ENCODE measurements around the gene RPL11.
A peak's percentile ranks its signal among the peaks of the same experiment; 100 is the strongest.

RPL11 gene

DNA sequence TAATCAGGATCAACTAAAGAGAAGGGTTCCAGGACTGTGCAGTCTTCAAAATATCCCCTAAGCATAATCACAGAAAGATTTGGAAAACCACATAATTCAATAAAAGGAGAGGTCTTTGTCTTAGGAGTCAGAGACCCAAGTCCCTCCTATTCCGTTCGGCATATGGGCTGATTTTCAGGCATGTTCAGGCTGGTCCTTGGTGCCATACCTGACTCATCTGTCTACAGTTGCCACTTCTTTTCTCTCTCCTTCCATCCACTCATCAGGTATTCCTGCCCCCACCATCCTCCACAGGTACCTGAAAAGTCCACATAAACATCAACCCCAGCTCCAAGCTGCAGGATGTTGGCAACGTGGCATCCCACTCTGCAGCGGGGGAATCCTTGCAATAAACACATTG, 29.7 kb upstream of the RPL11 start:
- POLR2A ChIA-PET = no interaction called here
- CTCF ChIA-PET = interaction anchor here (1.4 to 1.5 kb wide), 2 partner anchors 10 to 25 kb away, joined by 4 to 5 read pairs; no protein-coding TSS in a partner anchor
- TF ChIP-seq, protein P1, sequence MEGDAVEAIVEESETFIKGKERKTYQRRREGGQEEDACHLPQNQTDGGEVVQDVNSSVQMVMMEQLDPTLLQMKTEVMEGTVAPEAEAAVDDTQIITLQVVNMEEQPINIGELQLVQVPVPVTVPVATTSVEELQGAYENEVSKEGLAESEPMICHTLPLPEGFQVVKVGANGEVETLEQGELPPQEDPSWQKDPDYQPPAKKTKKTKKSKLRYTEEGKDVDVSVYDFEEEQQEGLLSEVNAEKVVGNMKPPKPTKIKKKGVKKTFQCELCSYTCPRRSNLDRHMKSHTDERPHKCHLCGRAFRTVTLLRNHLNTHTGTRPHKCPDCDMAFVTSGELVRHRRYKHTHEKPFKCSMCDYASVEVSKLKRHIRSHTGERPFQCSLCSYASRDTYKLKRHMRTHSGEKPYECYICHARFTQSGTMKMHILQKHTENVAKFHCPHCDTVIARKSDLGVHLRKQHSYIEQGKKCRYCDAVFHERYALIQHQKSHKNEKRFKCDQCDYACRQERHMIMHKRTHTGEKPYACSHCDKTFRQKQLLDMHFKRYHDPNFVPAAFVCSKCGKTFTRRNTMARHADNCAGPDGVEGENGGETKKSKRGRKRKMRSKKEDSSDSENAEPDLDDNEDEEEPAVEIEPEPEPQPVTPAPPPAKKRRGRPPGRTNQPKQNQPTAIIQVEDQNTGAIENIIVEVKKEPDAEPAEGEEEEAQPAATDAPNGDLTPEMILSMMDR (IDR thresholded peaks at IDR 0.05; ENCODE audit: control extremely low read depth, extremely low read depth, low read depth, missing control alignments) = no peak
- no peak for DNase-seq (ENCODE audit: extremely low spot score)

DNA sequence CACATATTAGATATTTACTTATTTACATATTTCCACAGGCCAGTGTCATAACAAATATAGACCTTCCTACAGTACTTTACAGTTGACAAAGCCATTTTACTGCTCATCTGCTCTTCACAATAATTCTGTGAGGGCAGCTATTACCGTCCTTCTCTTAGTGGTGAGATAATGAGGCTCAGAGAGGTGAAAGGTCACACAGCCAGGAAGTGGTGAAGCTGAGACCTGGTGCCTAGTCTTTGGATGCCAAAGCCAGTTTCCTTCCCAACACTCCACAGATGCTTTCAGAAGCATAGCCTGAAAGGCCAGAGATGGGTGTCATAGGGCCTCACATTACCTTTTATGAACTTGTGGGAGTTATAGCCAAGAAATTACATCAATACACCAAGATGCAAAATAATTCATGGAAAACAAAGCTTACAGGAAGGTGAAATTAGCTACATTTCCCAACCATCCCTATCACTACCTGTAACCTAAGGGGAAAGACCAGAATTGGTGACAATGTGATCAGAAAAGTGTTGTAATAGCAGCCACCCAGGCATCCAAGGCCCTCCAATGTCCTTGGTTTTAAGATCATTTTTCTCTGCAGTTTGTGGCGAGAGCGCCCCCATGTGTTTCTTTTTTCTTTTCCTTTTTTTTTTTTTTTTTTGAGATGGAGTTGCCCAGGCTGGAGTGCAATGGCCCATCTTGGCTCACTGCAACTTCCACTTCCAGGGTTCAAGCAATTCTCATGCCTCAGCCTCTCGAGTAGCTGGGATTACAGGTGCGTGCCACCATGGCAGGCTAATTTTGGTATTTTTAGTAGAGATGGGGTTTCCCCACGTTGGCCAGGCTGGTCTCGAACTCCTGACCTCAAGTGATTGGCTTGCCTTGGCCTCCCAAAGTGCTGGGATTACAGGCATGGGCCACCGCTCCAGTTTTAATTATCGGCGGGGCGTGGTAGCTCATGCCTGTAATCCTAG, 26.5 kb upstream of the RPL11 start:
- TF ChIP-seq, protein P1 (IDR thresholded peaks at IDR 0.05; ENCODE audit: control extremely low read depth, extremely low read depth, low read depth, missing control alignments) = peak; percentile 12
- DNase-seq (ENCODE audit: extremely low spot score) = peak; percentile 45
- ChIA-PET POLR2A (no interaction called here), CTCF (interaction anchor here (0.7 to 3.4 kb wide), 26 partner anchors 9 to 185 kb away, joined by 3 to 20 read pairs (median 4); partner anchors contain the start of gene ASAP3)

DNA sequence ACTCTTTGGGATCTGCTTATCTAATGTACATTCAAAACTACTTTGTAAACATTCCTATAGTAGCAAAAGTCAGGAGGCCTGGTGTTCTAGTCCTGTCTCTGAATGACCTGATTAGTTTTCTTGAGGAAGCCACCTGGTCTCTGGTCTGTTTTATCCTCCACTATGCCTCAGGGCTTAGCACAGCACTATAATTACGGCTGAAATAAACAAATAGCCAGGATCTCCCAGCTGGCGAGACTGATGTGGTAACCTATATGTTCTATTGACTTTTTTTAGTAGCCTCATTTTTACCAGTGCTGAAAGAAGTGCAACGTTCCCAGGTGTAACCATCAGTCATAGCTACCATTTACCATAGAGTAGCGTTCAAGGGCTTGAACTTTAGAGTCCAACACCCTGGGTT, 24.2 kb upstream of the RPL11 start:
- TF ChIP-seq, protein P1 (IDR thresholded peaks at IDR 0.05; ENCODE audit: control extremely low read depth, extremely low read depth, low read depth, missing control alignments) = no peak
- ChIA-PET POLR2A (no interaction called here), CTCF (interaction anchor here (0.7 to 2.6 kb wide), 4 partner anchors 10 to 24 kb away, joined by 3 to 9 read pairs (median 4); partner anchors contain the start of gene RPL11)
- no peak for DNase-seq (ENCODE audit: extremely low spot score)

DNA sequence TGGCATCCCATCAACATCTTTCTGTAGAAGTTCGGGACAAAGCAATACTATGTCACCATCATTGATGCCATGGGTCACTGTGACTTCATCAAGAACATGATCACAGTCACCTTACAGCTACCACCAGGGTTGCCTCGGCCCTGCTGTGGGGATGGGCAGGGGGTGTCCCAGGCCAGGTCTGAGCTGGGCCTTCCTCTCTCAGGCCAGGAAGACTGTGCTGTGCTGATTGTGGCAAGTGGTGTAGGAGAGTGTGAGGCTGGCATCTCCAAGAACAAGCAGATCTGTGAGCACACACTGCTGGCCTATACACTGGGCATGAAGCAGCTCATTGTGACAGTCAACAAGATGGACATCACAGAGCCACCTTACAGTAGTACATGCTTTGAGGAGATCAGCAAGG, 20.9 kb upstream of the RPL11 start:
- ChIA-PET CTCF (interaction anchor here (0.9 to 2.3 kb wide), 6 partner anchors 13 to 36 kb away, joined by 3 to 13 read pairs (median 4); partner anchors contain the start of gene RPL11), POLR2A (no interaction called here)
- TF ChIP-seq, protein P1 (IDR thresholded peaks at IDR 0.05; ENCODE audit: control extremely low read depth, extremely low read depth, low read depth, missing control alignments) = no peak
- no peak for DNase-seq (ENCODE audit: extremely low spot score)

DNA sequence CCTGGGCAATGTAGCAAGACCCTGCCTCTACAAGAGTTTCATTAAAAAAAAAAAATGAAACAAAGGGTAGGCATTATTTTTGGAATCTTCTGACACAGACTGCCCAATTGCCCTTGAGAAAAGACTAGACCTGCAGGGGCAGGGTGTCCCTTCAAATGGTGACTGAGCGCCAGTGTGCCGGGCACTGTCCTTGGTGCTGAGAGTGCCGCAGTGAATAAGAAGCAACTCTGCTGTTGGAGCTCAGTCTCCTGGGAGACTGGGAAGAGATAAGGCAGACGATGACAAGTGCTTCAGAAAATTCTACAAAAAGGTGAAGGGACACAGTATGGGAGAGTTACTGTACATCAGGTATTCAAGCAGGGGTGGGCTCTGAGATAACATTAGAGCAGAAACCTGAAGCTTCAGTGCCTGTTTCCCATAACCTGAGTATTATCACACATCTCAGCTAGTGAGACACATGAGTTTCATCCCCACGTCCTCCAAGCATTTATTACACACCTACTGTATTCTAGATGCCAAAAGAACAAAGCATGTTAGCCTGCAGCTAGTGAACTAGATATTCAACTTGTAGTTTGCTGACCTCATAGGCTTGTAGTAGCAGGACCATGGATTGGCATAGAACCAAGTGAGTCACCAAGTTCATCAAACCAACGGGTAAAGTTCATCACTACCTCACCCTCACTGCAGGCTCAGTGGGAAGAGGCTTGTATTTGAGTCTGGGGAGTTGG, 18.4 kb upstream of the RPL11 start:
- POLR2A ChIA-PET = no interaction called here
- DNase-seq (ENCODE audit: extremely low spot score) = peak; percentile 47
- TF ChIP-seq, protein P1 (IDR thresholded peaks at IDR 0.05; ENCODE audit: control extremely low read depth, extremely low read depth, low read depth, missing control alignments) = no peak
- CTCF ChIA-PET = interaction anchor here (1.0 to 2.0 kb wide), 4 partner anchors 8 to 124 kb away, joined by 3 to 8 read pairs (median 4); partner anchors contain the start of gene RPL11

DNA sequence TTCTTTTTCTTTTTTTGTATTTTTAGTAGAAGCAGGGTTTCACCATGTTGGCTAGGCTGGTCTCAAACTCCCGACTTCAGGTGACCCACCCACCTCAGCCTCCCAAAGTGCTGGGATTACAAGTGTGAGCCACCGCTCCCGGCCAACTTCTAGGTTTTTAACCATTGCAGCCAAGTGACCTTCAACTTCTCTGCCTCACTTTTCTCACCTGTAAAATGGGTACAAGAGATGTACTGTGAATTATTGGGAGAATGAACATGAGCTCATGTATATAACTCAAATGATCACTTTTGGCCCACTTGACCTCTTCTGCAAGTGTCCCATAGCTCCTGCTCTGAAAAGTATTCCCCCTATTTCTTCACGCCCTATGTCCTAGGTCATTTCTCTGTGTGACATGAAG, 11.8 kb upstream of the RPL11 start:
- ChIA-PET CTCF (interaction anchor here (0.7 to 4.2 kb wide), 6 partner anchors 12 to 45 kb away, joined by 3 to 16 read pairs (median 4); partner anchors contain the start of gene RPL11), POLR2A (no interaction called here)
- TF ChIP-seq, protein P1 (IDR thresholded peaks at IDR 0.05; ENCODE audit: control extremely low read depth, extremely low read depth, low read depth, missing control alignments) = no peak
- no peak for DNase-seq (ENCODE audit: extremely low spot score)
